ENCODE results near the gene ITSN1.

Gene ITSN1

DNA sequence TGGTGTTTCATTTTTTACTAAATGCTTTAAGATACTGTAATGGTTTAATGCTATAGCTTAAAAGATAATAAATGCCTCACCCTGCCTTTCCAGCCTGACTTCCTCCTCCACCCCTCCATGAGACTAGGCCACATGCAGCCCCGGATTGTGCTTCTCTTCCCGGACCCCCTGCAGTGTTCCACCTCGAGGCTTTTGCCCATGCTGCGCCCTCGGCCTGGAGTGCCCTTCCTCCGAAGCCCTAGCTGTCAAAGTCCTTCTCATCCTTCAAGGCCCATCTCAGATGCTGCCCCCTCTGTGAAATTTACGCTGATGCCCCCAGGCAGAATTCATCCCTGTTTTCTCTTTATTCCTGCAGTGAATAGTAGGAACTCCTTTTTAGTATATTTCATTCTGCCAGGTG, 174.8 kb downstream of the ITSN1 start:
- DNase-seq = no peak

DNA sequence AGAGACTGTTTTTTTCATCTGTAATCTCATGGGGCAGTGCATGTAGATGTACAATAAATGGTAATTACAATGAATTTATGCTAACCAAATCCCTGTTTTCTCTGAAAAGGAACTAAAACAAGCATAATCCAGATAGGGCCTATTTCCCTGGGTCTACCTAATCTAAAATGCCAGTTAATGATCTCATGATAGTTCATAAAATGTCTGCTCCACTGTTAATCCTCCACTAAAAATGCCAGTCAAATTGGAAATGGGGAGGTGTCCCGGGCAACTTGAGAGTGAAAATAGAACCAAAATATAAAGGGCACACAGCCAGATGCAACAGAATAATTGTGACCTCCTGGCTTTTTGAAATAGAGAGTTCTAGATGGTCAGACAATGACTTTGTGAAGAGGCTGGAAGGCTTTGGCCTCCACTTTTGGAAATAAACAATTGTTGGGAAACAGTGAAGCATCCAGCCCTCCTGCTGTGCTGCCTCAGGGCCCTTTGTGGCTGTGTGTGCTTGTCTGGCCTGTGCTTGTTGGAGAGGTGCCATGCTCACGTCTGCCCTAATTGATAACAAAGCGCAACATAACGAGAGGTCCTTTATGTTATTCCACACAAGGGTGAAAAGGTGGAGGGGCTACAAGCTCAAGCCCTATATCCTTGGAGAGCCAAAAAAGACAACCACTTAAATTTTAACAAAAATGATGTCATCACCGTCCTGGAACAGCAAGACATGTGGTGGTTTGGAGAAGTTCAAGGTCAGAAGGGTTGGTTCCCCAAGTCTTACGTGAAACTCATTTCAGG, 175.6 kb downstream of the ITSN1 start:
- DNase-seq = no peak

DNA sequence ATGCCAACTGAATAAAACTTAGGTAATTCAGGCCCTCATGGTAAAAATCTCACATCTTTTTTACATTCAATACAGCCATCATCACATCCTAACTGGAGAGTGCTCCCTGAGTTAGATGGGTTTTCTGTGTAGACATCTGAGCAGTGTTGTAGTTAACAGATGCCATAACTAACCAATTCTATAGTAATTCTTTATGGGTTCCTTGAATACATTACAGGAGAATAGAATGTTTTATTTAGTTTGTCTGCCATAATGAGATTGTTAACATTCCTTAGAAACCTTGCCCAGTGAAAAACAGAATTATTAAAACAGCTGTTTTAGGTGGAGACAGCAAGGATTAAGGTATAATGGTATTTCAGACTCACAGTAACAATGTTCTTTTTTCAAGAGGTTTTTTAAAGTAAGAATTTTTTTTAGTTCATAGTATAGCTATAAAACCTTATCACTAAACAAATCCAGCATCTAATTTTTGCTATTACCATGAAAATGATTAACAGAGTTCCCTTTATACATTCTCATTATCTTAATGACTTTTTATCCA, 178.0 kb downstream of the ITSN1 start:
- no peak for DNase-seq

DNA sequence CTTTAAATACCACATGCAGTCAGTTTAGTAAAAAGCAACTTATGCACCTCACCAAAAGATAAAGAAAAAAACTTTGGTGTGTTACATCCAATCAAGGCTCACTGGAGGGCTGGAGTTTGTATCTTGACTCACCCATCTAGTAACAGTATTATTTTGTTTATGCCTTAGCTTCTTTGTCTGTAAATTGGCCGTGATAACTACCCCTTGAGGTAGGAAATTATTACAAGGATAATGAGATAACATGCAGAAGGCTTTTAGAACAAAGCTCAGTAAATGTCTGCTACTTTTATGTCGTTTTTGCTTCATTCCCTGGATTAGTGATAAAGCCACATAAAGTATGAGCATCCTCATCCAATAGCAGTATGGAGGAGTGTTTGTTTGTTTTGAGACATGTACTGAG, 178.5 kb downstream of the ITSN1 start:
- no peak for DNase-seq

DNA sequence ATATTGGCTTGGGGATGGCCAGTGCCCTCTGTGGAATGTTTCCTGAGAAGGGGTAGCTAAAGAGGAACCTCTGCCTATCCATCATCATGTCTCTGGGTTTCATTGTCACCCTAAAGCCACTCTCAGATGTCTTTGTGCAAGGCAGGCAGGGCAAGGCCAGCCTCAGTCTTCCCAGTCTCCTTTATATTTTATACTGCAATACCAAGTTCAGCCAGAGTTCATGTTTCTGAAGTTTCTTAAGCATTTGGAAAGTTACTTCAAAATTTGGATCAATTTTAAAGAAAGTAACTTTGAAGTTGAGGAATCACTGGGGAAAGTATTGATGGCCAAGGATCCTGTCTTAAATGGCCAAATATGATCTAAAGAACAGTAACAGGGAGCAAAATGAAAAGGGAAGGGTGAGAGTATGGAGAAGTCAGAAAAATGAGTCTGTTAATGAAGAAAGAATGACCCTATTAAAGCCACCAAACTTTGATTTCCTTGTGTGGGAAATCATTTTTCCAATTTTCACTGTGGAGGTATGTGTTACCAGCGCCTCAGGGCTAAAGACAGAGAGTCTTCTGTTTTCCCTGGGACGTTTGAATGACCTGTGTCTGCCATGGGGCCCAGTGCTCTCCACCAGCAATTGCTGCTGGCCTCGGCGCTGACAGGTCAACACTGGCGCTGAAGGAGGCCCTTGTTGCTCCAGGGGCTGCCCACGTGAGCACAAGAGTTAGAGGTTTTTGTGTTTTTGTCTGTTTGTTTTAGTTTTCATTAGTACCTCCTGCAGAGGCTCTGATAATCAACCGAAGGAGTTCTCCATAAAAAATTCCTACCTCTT, 179.4 kb downstream of the ITSN1 start:
- no peak for DNase-seq

DNA sequence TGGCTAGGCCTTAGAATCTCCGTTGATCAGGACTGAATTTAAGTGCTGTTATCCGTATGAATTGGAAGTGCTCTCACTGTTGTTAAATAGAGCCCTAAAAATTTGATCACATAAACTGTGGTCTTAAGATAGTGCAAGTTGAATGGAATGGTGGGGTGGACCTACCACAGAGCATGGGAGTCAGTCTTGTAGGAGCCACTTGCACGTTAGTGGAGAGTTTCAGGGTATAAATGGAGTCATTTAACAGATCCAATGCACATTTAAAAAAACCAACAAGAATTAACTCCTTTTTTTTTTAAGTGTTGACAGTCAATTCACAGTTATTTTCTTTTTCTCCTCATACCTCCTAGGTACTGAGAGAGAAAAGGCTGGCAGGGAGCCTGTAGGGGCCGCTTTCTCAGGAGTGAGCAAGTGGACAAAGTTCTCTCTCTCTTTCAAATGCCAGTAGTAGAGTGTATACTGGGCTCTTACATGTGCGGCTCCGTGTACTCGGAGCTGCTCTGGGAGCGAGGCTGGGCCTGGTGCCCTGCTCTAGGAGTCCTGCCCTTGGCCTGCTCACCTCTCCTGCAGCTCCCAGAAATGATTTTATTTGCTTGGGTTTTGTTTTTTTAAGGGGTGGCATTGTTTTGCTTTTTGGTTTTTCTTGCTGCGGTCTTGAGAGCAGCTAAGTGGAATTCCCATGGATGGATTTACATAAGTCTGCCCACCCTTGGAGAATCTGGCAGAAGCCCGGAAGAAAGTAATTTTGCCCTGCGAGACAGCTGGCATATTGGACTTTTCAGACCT, 182.0 kb downstream of the ITSN1 start:
- no peak for DNase-seq

DNA sequence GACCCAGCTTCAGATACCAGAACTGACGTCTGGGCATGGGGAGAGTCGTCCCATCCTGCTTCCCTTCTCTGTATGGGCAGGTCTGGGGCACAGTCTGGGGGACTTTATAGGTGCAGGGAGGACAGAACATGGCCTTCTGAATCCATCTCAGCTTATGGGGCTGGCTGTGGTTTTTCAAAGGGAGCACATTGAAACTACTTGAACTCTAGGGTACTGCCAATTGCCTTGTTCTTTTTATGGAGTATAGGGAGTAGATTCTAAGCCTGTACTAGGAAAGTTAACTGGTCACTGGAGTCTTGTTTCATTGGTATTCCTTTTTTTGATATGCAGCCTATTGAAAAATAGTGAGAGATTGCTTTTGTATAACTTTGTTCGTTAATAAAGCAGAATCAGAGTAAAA, 183.1 kb downstream of the ITSN1 start:
- DNase-seq = no peak

DNA sequence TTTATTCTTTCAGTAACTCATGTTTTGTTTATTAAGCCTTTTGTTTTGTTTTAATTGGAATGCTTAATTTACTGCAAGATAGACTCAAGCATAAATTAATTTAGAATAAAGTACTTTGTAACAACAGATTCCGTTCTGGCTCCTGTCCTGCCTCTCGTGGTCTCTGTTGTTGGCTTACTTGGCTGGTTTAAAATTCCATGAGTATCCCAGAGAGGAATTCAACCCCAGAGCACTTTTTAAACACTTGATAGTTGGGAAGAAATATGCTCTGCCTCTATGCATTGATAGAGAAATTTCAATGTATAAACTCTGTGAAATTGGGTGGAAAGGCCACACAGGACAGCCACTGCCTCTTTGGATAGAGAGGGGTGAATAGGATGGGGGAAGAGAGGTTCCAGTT, 183.6 kb downstream of the ITSN1 start:
- no peak for DNase-seq

DNA sequence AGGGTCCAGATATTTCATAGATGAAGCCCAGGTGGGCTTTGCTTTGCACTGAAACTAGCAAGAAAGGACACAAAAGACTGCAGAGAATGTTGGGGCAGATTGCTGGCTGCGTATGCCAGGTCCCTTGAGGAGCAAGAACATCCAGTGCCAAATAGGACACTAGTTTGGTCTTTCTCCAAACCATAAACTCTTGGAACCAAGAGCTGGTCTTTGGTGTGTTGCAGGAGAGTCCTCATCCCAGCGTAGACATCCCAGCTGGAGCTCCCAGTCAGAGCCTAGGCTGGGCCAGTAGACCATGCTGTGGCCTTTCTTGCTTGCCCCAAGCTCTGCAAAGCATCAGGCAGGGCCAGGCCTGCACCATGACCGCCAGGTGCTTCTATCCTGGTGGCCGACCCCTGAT, 185.8 kb downstream of the ITSN1 start:
- no peak for DNase-seq

DNA sequence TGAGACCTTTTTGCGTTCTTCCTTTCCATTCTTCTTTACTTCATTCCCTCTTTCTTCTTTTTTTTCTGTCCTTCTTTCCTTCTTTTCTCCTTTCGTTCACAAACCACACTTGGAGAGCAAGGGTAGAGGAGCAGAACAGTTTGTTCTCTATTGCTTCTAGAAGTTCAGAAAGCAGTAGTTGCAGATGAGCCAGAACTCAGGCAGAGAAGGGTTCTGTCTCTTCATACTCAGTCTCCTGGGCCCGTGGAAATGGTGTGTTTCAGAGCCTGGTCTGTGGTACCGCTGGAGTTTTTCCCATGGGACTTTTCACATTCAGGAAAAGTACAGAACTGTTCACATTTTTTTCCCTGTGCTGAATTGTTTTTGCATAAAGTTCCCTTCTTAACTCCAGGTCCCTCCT, 186.3 kb downstream of the ITSN1 start:
- DNase-seq = no peak

DNA sequence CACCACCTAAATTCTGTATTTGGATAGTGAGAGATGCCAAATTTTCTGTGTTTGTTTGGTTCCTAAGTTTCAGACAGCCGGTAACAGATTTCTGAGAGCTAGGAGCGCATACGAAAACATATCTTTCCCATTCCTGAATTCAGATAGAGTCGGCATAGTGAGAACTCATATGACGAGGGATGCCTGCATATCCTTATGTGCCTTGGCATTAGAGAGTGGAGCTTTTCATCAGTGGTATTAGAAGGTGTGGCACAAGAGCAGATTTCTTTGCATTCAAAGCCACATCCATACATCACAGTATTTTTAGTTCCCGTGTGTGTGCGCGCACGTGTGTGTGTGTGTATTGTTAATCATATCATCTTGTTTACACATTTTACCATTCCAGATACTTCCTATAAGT, 187.5 kb downstream of the ITSN1 start:
- DNase-seq = no peak

DNA sequence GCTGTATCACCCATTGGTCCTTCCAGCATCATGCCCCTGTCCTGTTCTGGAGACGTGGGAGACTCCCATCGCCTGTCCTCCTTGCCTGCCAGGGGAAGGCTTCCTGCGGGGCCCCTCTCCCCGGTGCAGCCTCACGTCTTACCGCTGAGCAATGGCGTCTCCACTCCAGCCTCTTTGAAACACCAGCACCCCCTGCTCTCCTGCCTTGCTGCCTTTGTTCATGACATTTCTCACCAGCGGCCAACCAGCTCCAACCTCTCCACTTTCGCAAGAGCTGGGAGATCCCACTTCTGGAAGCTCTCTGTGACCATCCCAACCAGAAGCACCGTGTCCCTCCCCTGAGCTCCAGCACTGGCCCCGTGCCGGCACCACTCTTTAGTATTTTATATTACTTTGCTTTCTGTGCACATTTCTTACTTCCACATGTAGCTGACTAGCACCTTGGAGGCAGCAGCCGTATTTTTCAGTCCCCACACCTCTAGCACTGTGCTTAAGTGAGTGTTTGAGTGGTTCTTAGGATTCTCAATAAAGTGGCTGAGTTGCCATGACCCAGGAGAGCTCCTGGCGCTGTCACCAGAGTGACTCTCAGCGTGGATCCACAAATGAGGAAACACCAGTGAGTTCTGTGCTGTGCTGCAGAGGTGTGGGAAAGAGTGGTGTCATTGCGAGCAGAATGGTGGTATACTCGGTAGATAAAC, 189.8 kb downstream of the ITSN1 start:
- no peak for DNase-seq

DNA sequence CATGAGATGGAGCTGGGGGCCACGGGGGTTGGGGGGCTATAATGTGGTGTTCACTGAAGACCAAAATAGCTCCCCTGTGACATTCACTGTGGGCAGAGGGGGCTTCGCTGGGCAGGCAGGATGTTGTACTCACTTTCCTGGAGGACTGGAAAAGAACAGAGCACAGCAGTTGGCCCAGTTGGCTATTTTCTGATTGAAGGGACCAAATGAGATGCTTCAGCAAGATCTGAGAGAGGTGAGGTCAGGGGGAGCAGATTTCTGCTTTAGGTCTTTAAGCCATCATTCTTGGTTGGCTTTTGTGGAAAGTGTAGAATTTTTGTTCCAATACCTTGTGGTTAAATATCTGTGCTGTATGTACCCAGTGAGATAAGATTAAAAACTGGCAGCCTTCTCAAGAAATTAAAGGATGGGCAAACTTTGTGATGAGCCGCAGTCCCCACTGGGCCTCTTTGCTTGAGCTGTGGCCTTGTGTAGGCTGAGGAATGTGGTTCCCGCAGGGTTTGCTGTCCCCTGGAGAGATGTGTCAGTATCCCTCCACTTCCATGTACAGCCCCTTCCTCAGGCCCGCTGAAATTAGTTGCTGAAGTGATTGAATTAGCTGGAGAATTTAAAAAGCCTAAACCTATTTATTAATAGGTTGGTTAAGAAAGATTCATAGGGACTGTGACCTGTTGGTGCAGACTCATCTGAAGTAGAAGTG, 192.7 kb downstream of the ITSN1 start:
- no peak for DNase-seq

DNA sequence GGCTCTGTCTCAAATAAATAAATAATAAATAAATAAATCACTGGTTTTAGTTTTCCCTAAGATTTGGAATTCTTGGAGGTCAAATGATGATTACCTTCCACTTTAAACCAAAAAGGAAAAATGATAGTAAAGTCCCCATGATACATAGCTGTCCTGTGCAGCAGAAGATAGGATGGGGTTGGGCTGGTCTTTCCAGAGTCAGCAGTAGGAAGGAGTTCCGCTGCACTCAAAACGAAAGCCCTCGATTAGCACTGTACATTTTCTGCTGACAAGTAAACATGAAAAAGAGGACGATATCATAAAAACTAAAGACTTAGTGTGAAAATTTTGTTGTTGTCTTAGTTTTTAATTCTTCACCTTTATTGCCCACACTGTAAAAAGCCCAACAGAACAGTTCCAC, 193.6 kb downstream of the ITSN1 start:
- DNase-seq = no peak

DNA sequence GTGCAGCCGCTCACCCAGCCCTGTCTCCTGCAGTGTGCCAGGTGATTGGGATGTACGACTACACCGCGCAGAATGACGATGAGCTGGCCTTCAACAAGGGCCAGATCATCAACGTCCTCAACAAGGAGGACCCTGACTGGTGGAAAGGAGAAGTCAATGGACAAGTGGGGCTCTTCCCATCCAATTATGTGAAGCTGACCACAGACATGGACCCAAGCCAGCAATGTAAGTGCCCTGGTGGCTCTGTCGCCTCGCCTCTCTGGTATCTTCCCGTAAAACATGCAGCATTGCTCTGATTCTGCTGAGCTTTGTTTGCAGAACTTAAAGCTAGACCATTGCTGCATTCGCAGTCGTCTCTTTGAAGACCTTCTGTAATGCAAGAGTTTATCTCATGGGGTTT, 194.1 kb downstream of the ITSN1 start:
- DNase-seq = no peak

DNA sequence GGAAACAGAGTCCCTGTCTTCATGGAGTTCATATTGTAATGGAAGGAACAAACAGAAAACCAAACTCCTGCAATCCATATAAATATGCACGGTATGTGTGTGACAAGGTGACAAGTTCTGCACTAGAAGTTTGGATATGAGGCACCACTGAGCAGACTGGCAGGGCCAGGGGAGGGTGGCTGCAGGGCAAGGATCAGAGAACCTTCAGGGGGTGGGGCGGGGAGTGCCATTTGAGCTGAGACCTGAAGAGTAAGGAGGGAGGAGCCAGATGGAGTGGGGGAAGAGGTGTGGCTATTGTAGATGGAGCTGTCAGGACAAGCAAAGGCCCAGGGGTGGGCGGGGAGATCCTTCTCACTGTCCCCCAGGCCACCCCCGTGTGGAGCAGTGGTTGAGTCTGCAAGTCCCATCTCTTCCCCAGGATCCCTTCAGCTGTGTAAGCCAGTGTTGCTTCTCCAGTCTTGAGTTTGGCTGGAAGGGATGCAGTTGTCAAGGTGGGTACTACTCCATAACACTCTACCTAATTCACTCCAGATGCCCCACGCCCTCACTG, 196.9 kb downstream of the ITSN1 start:
- no peak for DNase-seq

DNA sequence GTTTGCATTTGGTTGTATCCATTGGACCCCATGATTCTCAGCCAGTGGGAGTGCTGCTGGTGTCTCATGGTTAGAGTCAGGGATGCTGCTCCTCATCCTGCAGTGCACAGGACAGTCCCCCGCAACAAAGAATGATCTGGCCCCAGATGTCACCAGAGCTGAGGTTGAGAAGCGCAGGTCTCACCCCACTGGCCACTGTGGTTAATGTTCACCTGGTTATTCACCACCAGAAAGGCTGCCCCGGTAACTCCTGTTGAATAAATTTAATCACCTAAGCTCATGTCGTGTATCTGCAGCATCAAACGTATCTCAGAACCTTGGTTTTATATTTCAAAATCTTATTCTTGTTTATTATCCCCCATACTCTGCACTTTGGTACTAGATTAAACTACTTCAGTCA, 197.5 kb downstream of the ITSN1 start:
- DNase-seq = no peak

DNA sequence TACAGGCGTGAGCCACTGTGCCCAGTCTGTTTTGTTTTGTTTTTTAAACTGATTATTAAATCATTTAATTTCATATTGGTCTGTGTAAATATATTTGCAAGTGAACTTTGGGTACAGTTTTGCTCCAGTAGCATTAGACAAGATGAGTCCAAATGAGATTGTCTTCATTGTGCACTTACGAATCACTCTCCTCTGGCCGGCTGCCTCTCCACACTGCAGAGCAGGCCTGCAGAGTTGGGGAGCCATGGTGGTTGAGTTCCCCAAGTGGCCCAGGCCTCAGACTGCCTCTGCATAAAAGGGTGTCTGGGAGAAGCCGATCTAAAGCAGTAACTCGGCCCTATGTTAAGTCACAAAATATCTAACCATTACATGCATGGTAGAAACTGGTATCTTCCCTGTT, 198.5 kb downstream of the ITSN1 start:
- DNase-seq = no peak

DNA sequence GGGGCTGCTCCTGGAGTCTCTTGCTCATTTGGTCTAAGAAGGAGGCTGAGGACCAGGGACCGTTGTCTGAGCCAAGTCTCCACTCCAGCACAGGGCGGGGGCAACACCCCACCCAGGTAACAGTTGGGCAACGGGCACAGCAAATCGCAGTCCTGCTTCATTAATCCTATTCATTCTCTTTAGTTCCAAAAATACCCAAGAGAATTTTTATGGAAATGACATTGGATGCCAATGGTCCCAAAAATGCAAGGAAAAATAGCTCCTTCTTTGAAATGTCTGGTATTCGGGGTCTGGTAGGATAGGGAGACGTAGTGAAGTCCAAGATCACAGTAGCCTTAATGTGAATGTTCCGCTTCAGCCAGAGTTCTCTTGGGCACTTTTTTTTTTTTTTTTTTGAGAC, 199.3 kb downstream of the ITSN1 start:
- DNase-seq = no peak

DNA sequence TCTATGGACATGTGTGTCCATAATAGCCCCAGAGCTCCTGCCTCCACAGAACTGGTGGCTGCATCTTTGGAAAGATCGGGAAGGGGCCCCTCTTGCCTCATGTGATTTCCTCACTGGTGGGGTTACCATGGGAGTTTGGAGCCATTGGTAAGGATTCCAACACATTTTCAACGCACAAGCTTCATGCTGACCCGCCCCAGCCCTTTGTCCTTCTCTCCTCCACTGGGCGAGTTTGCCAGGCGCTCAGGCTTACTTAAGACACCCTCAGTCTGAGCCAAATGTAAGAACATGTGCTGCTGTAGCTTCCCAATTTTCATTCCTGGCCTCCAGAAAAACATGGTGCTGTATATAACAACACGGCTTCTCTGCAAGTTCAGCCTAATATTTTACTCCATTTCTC, 200.9 kb downstream of the ITSN1 start:
- no peak for DNase-seq

DNA sequence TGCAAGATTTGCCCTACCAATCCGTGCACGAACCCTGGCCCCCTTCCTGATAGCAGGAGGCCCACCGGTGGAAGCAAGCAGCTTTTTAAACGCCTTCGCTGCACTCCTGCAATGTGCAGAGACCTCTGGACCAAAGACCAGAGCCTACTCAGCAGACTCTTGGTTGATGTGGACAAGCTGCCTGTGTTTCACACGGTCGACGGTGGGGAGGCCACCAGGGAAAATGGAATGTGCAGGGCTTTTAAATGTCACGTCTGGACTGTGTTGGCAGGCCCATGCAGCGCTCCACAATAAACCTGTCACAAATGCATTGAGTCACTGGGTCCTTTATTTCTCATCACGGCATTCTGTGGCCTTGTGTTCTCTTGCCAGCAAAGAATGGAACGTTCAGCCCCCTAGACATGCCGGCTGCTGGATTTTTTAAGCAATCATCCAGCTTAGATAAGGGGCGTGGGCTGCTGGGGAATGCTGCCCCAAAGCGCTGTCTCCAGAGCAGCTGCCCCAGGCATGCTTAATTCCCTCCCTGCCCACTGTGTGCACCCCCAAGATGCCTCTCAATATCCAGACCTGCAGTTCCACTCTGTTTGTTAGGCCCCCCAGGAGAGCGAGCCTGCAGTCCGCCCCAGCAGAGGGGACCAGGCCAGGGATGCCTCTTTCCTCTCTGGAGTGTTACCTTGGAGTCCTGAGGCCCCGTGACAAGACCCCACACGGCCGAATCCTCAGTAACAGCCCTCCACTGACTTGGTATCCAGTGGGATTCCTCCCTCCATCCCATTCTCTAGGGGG, 202.0 kb downstream of the ITSN1 start:
- DNase-seq = no peak
